ENCODE measurements around the gene MEIS2.

- TF ChIP-seq EZH2 (IDR thresholded peaks at IDR 0.05; ENCODE audit: low read length, unreplicated experiment): no peak
- no peak for TF ChIP-seq CTCF (conservative IDR thresholded peaks at IDR 0.05; ENCODE audit: low read depth, low read length)
- no peak for TF ChIP-seq EZH2phosphoT487 (IDR thresholded peaks at IDR 0.05; ENCODE audit: borderline replicate concordance, low read length)
Observed at GRCh38 chr15:37009288-37009687, 91.1 kb downstream of the MEIS2 start.
